H9 (cell line): ENCODE results near the gene PDE1C. TPM values are rescaled to one million over a fixed set of nuclear protein-coding genes. Genes with fewer than 3 reads are reported as not detected.
"Not testable (repeated sequence)": the region's sequence is repeated elsewhere in the genome, so short reads cannot be mapped to it uniquely, and the experiment has no call there.

Experiments used
- DNase-seq: peaks from one replicate; pipeline ENCODE4 v3.0.0-alpha.2; 2017
- H2AFZ ChIP-seq: one replicate; pipeline ENCODE4 v1.6.1; 2013; ENCODE audit warnings: mild to moderate bottlenecking, low read length, control low read depth, moderate library complexity
- H2AK5ac ChIP-seq: 2 replicates; pipeline ENCODE4 v1.6.1; 2013; ENCODE audit warnings: low read length, control low read depth, mixed read lengths; ENCODE audit not compliant: insufficient read length
- H2BK120ac ChIP-seq: one replicate; pipeline ENCODE4 v1.6.1; 2013; ENCODE audit warnings: low read depth, mild to moderate bottlenecking, low read length, control low read depth, inconsistent platforms; ENCODE audit not compliant: poor library complexity, severe bottlenecking
- H2BK12ac ChIP-seq: 2 replicates; pipeline ENCODE4 v1.6.1; 2013; ENCODE audit warnings: low read length, control low read depth, mixed read lengths, low read depth; ENCODE audit not compliant: insufficient read length
- H2BK15ac ChIP-seq: 2 replicates; pipeline ENCODE4 v1.6.1; 2013; ENCODE audit warnings: low read depth, low read length, control low read depth
- H2BK20ac ChIP-seq: one replicate; pipeline ENCODE4 v1.6.1; 2013; ENCODE audit warnings: low read depth, mild to moderate bottlenecking, low read length, control low read depth, inconsistent platforms; ENCODE audit not compliant: poor library complexity, severe bottlenecking
- H2BK5ac ChIP-seq: 2 replicates; pipeline ENCODE4 v1.6.1; 2013; ENCODE audit warnings: low read length, control low read depth, mixed read lengths; ENCODE audit not compliant: insufficient read length
- H3K14ac ChIP-seq: 2 replicates; pipeline ENCODE4 v1.6.1; 2013; ENCODE audit warnings: low read length, control low read depth; ENCODE audit not compliant: insufficient read depth
- H3K18ac ChIP-seq: 2 replicates; pipeline ENCODE4 v1.6.1; 2013; ENCODE audit warnings: low read depth, mild to moderate bottlenecking, mixed read lengths, low read length, control low read depth; ENCODE audit not compliant: insufficient read length
- H3K23ac ChIP-seq: 2 replicates; pipeline ENCODE4 v1.6.1; 2013; ENCODE audit warnings: low read length, control low read depth, mixed read lengths, low read depth; ENCODE audit not compliant: insufficient read length
- H3K23me2 ChIP-seq: 2 replicates; pipeline ENCODE4 v1.6.1; 2013; ENCODE audit warnings: low read depth, mild to moderate bottlenecking, mixed read lengths, low read length, control low read depth; ENCODE audit not compliant: insufficient read length, poor library complexity, severe bottlenecking
- H3K27ac ChIP-seq: 2 replicates; pipeline ENCODE4 v1.5.1; 2013; ENCODE audit warnings: low read length, control low read depth, mixed read lengths, low read depth; ENCODE audit not compliant: insufficient read length
- H3K27me3 ChIP-seq: 2 replicates; pipeline ENCODE4 v1.6.1; 2013; ENCODE audit warnings: low read length, control low read depth, inconsistent platforms; ENCODE audit not compliant: insufficient read depth
- H3K4ac ChIP-seq: 2 replicates; pipeline ENCODE4 v1.6.1; 2013; ENCODE audit warnings: low read depth, mild to moderate bottlenecking, control low read depth, inconsistent platforms, low read length, moderate library complexity
- H3K4me1 ChIP-seq: 2 replicates; pipeline ENCODE4 v1.6.1; 2013; ENCODE audit warnings: low read length, control low read depth, inconsistent platforms; ENCODE audit not compliant: insufficient read depth
- H3K4me2 ChIP-seq: 2 replicates; pipeline ENCODE4 v1.6.1; 2013; ENCODE audit warnings: low read length, control low read depth, mixed read lengths; ENCODE audit not compliant: insufficient read length, insufficient read depth
- H3K56ac ChIP-seq: 2 replicates; pipeline ENCODE4 v1.6.1; 2013; ENCODE audit warnings: low read depth, mild to moderate bottlenecking, mixed read lengths, low read length, control low read depth; ENCODE audit not compliant: insufficient read length
- H3K79me1 ChIP-seq: 2 replicates; pipeline ENCODE4 v1.6.1; 2013; ENCODE audit warnings: low read depth, mild to moderate bottlenecking, moderate library complexity, low read length, control low read depth, inconsistent platforms; ENCODE audit not compliant: insufficient read depth, poor library complexity, severe bottlenecking
- H3K79me2 ChIP-seq: 2 replicates; pipeline ENCODE4 v1.6.1; 2013; ENCODE audit warnings: low read length, control low read depth, inconsistent platforms; ENCODE audit not compliant: insufficient read depth
- H3K9ac ChIP-seq: 2 replicates; pipeline ENCODE4 v1.6.1; 2013; ENCODE audit warnings: low read length, control low read depth, mixed read lengths; ENCODE audit not compliant: insufficient read length; ENCODE audit errors: extremely low read depth
- H3K9me3 ChIP-seq: one replicate; pipeline ENCODE4 v1.6.1; 2013; ENCODE audit warnings: low read depth, low read length, inconsistent platforms; ENCODE audit not compliant: control insufficient read depth
- H3T11ph ChIP-seq: one replicate; pipeline ENCODE4 v1.6.1; 2013; ENCODE audit warnings: mild to moderate bottlenecking, low read length, control low read depth, inconsistent platforms
- H4K20me1 ChIP-seq: one replicate; pipeline ENCODE4 v1.6.1; 2013; ENCODE audit not compliant: control insufficient read depth, insufficient read length, insufficient read depth
- H4K5ac ChIP-seq: 2 replicates; pipeline ENCODE4 v1.6.1; 2013; ENCODE audit warnings: low read depth, mild to moderate bottlenecking, mixed read lengths, low read length, control low read depth; ENCODE audit not compliant: insufficient read length
- H4K8ac ChIP-seq: replicated peaks from 2 replicates; pipeline ENCODE4 v1.6.1; 2013; ENCODE audit warnings: low read length, control low read depth, mixed read lengths, low read depth; ENCODE audit not compliant: insufficient read length
- H4K91ac ChIP-seq: 2 replicates; pipeline ENCODE4 v1.6.1; 2013; ENCODE audit warnings: low read depth, mild to moderate bottlenecking, moderate library complexity, mixed read lengths, low read length, control low read depth; ENCODE audit not compliant: insufficient read length
- H3K27ac Mint-ChIP-seq, 3 experiments: 2 replicates in 2 of 3; 3 replicates in 1 of 3; pipeline ENCODE4 v1.8.0; 2020 to 2021; ENCODE audit warnings: mixed read lengths in 3 of 3, mild to moderate bottlenecking in 1 of 3, moderate library complexity in 1 of 3
- H3K27me3 Mint-ChIP-seq: 2 replicates; pipeline ENCODE4 v1.8.0; 2021; ENCODE audit warnings: low read depth, mild to moderate bottlenecking, moderate library complexity, mixed read lengths
- H3K36me3 Mint-ChIP-seq, 3 experiments: 2 replicates in 2 of 3; 3 replicates in 1 of 3; pipeline ENCODE4 v1.8.0; 2020 to 2021; ENCODE audit warnings: low read depth in 3 of 3, mixed read lengths in 3 of 3; ENCODE audit not compliant: insufficient read depth in 1 of 3
- H3K4me1 Mint-ChIP-seq, 2 experiments: 2 replicates each; pipeline ENCODE4 v1.8.0; 2020; ENCODE audit warnings: mixed read lengths in 2 of 2
- H3K4me3 Mint-ChIP-seq, 2 experiments: 2 replicates in 1 of 2; 3 replicates in 1 of 2; pipeline ENCODE4 v1.8.0; 2020 to 2021; ENCODE audit warnings: mild to moderate bottlenecking in 2 of 2, mixed read lengths in 2 of 2, moderate library complexity in 1 of 2
- H3K9me3 Mint-ChIP-seq, 2 experiments: 2 replicates in 1 of 2; 3 replicates in 1 of 2; pipeline ENCODE4 v1.8.0; 2020; ENCODE audit warnings: mild to moderate bottlenecking in 2 of 2, mixed read lengths in 2 of 2, moderate library complexity in 1 of 2
- CTCF ChIP-seq: fragments of 200-600 bp; sonication (generic); conservative IDR thresholded peaks from 3 replicates; pipeline ENCODE4 v1.8.0; 2021; ENCODE audit warnings: antibody characterized with exemption, mild to moderate bottlenecking
- WGBS: extraction: QIAGEN DNeasy Blood & Tissue Kit; methylation state at CpG from one replicate; pipeline ENCODE4 v1.1.7; 2013; ENCODE audit warnings: missing lambda C conversion rate, low lambda C conversion rate, mixed read lengths; ENCODE audit not compliant: insufficient read length; ENCODE audit errors: extremely low coverage; 5-methylcytosine and 5-hydroxymethylcytosine counted together
- total RNA-seq: library from RNA; stranded (reverse); gene quantifications from 2 replicates; pipeline ENCODE4 v1.2.1, GENCODE V29; 2021

PDE1C gene
- total RNA-seq, 1 experiment from 2014 or later, result 0.17 TPM

GRCh38 chr7:31835471-31835870 lies 234.7 kb downstream of the PDE1C start:
- Histone ChIP-seq H3K79me2 (no peaks in the 10 kb centered on the region), H2BK15ac (no peak overlapping the region), H2BK20ac (no peak overlapping the region), H3K4me2 (no peak overlapping the region), H3K9me3 (no peaks in the 10 kb centered on the region), H3K27me3 (no peaks in the 10 kb centered on the region), H3K79me1 (no peaks in the 10 kb centered on the region), H2BK120ac (no peak overlapping the region), H3K14ac (no peak overlapping the region), H2BK12ac (no peak overlapping the region), H3T11ph (no peak overlapping the region), H3K56ac (no peak overlapping the region), H3K4ac (no peak overlapping the region), H4K8ac (no peak overlapping the region), H3K18ac (no peak overlapping the region), H4K20me1 (no peaks in the 10 kb centered on the region), H3K23me2 (no peaks in the 10 kb centered on the region), H3K4me1 (no peaks in the 10 kb centered on the region), H3K23ac (no peak overlapping the region), H2AK5ac (no peak overlapping the region), H4K5ac (no peak overlapping the region), H3K9ac (no peak overlapping the region), H4K91ac (no peak overlapping the region), H2BK5ac (no peak overlapping the region), H3K27ac (no peak overlapping the region), H2AFZ (no peak overlapping the region)
- peaks cover 0 to 2% (median 0%) of the 10 kb centered on the region in 3 experiments; a peak in 1 of 7 replicates for H3K36me3 Mint-ChIP-seq
- H3K27ac Mint-ChIP-seq, result no peak overlapping the region
- H3K27me3 Mint-ChIP-seq, result peaks cover 19% of the 10 kb centered on the region
- no peak for DNase-seq
- WGBS, result no CpG with 5 or more reads among the region's 4 CpGs
- 0 out of 5 replicates have a peak, but pooled peaks cover 0 to 2% of the 10 kb centered on the region in 2 experiments for H3K9me3 Mint-ChIP-seq
- TF ChIP-seq CTCF, result no peak
- no peaks in the 10 kb centered on the region for H3K4me1 Mint-ChIP-seq
- no peak overlapping the region for H3K4me3 Mint-ChIP-seq

DNA sequence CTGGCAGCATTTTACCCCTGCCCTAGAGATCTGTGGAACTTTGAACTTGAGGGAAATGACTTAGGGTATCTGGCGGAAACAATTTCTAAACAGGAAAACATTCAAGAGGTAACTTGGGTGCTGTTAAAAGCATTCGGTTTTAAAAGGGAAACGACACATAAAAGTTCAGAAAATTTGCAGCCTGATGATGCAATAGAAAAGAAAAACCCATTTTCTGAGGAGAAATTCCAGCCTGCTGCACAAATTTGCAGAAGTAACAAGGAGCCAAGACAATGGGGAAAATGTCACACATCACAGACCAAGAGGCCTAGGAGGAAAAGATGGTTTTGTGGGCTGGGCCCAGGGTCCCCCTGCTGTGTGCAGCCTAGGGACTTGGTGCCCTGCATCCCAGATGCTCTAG lies 236.6 kb downstream of the PDE1C start:
- Mint-ChIP-seq H3K27ac (peak overlapping the region in 1 of 3 experiments; percentile 78; a peak in 2 of 7 replicates), H3K27me3 (peaks cover 19% of the 10 kb centered on the region)
- H3K56ac ChIP-seq, H2AK5ac ChIP-seq, H3K18ac ChIP-seq, H3K9ac ChIP-seq, DNase-seq, H4K20me1 ChIP-seq, H3K23ac ChIP-seq, H3K4me3 Mint-ChIP-seq, H3K27ac ChIP-seq, H2BK5ac ChIP-seq, H3K23me2 ChIP-seq, H2BK12ac ChIP-seq, H4K91ac ChIP-seq, H3K4me2 ChIP-seq, H2AFZ ChIP-seq, H3K9me3 Mint-ChIP-seq, H3T11ph ChIP-seq, H3K27me3 ChIP-seq, H3K79me1 ChIP-seq, H4K5ac ChIP-seq, H4K8ac ChIP-seq, H2BK15ac ChIP-seq, H3K9me3 ChIP-seq, H2BK20ac ChIP-seq, H3K4ac ChIP-seq, H3K14ac ChIP-seq, H2BK120ac ChIP-seq, H3K79me2 ChIP-seq, H3K4me1 Mint-ChIP-seq, H3K4me1 ChIP-seq, H3K36me3 Mint-ChIP-seq: not testable (repeated sequence)
- no CpG with 5 or more reads among the region's 3 CpGs for WGBS
